ENCODE data around the gene GLIPR1L1.
A peak's percentile ranks its signal among the peaks of the same experiment; 100 is the strongest.

GLIPR1L1 gene

DNA sequence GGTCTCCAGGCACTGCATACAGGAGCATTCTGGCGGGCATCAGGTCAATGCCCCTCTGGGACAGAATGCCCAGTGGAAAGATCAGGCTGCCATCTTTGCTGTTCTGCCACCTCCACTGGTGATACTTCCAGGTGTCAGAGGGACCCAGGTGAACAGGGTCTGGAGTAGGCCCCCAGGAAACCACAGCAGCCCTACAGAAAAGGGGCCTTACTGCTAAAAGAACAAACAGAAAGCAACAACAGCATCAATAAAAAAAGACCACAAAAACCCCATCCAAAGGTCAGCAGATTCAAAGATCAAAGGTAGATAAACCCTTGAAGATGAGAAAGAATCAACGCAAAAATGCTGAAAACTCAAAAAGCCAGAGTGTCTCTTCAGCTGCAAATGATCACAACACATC, 15.9 kb downstream of the GLIPR1L1 start:
- no peak for DNase-seq (ENCODE audit: low read depth)

DNA sequence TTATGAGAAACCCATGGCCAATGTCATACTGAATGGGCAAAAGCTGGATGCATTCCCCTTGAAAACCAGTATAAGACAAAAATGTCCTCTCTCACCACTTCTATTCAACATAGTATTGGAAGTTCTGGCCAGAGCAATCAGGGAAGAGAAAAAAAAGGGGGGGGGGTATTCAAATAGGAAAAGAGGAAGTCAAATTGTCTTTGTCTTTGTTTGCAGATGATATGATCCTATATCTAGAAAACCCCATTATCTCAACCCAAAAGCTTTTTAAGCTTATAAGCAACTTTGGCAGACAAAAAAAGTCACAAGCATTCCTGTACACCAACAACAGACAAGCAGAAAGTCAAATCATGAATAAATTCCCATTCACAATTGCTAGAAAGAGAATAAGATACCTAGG, 19.5 kb downstream of the GLIPR1L1 start:
- no peak for DNase-seq (ENCODE audit: low read depth)

DNA sequence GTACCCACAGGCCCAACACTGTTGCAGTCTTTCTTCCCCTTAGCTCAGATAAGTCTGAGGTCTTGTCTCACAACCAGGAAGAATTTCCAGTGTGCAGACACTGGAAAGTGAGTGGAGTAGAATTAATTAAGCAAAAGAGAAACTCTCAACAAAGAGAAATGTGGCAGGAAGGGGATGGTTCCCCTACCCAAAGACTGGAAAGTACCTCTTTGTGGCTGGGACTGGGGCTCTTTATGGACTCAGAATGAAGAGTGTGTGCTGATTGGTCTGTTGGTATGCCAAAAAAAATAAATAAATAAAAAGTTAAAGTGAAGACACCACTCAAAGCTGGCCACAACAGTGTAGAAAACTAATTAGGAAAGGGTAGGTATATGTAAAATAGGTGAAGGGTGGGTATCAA, 26.4 kb downstream of the GLIPR1L1 start:
- DNase-seq (ENCODE audit: low read depth) = no peak

DNA sequence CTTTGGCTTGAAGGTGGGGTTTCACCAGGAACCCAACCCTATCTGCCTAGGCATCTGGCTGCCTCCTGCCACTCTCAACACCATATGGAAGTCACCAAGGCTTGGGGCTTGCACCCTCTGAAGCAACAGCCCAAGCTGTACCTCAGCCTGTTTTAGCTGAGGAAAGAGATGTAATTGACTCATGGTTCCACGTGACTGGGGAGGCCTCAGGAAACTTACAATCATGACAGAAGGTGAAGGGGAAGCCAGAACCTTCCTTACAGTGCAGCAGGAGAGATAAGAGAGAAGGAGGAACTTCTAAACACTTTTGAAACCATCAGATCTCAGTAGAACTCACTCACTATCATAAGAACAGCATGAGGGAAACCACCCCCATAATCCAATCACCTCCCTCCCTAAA, 26.9 kb downstream of the GLIPR1L1 start:
- no peak for DNase-seq (ENCODE audit: low read depth)

DNA sequence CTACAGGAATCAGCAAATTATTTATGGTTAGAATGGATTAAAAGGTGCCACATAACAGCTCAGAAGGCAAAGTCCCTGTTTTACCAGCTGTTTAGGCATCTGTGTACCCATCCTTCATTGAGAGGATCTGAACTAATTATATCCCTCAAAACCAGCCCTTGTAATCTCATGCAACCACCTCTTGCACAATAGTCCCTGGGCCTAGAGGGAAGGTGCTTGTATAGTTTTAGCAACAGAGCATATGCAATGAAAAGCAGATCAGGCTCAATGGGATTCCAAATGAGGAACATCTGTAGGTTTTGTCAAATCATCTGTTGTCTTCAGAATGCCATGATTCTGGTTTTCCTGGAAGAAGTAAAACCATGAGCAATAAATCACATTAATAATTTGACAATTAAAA, 30.4 kb downstream of the GLIPR1L1 start:
- DNase-seq (ENCODE audit: low read depth) = no peak

DNA sequence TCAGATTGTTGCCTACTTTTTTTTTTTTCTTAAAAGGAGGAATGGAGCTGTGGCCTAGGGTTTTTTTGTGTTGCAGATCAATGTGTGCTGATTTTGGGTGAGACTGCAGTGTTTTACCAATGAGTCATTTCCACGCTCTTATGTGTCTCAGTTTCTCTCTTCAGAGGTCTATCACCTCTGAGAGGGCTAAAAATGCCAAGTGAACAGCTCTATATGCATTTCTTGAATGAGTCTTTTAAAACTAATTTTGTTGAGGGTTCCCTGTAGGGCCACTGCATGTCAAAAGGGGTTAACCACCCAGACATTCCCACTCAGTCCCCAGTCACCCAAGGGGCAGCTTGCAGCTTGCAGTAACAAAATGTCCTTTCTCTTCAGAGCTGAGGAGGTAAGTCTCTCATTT, 32.2 kb downstream of the GLIPR1L1 start:
- no peak for DNase-seq (ENCODE audit: low read depth)

DNA sequence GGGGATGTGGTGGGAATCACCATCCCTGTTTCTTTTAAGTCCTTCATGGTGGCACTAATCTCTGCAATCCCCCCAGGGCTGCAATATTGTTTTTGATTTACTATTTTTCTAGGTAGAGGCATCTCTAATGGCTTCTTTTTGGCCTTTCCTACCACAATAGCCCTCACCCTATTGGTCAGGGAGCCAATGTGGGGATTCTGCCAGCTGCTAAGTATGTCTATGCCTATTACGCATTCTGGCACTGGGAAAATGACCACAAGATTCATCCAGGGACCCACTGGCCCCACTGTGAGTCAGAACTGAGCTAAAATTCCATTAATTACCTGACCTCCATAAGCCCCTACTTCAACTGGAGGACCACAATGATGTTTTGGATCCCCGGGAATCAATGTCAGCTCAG, 40.5 kb downstream of the GLIPR1L1 start:
- no peak for DNase-seq (ENCODE audit: low read depth)

DNA sequence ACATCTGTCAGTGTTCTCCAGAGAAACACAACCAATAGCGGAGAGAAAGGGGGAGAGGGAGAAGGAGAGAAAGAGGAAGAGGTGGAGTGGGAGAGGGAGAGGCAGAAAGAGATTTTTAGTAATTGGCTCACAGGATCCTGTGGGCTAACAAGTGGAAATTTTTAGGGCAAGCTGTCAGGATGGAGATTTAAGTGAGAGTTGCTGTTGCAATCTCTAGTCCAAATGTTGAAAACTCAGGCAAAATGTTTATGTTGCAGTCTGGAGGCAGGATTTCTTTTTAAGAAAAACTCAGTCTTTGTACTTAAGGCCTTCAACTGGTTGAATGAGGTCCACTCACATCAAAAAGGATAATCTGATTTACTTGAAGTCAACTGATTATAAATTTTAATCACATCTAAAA, 43.9 kb downstream of the GLIPR1L1 start:
- no peak for DNase-seq (ENCODE audit: low read depth)

DNA sequence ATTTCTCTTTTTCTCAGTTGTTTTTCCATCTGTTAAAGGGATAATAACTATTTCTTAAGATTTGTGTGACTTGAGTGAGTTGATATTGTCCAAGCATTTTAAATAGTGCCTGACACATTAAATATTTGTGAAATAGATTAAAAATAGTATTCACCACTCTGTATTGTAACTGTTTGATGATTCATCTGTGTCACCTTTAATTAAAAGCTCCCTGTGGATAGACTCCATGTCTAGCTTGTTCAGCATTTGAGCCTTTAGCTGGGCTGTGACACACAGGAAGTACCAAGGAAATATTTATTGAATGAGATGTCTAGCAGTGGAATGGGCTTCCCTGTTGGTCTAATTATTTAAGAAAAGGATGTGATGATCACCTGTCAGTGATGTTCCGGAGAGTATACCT, 54.6 kb downstream of the GLIPR1L1 start:
- no peak for DNase-seq (ENCODE audit: low read depth)

DNA sequence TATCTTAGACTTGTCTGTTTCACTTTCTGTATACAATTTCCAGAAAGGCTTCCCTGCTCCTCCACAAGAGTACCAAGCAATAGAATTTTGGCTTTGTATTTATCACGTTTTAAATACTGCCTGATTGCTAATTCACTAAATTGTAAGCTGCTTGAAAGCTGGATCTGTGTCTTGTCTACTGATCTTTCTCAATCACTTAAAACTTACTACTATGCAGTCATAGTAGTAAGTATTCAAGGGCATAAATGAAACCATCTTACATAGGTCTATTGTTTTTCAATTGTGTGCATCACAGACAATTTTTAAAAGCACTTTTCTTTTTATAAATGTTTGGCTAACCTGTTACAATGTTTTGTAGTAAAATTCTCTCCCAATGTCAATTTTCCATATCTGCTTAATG, 55.2 kb downstream of the GLIPR1L1 start:
- DNase-seq (ENCODE audit: low read depth) = no peak

DNA sequence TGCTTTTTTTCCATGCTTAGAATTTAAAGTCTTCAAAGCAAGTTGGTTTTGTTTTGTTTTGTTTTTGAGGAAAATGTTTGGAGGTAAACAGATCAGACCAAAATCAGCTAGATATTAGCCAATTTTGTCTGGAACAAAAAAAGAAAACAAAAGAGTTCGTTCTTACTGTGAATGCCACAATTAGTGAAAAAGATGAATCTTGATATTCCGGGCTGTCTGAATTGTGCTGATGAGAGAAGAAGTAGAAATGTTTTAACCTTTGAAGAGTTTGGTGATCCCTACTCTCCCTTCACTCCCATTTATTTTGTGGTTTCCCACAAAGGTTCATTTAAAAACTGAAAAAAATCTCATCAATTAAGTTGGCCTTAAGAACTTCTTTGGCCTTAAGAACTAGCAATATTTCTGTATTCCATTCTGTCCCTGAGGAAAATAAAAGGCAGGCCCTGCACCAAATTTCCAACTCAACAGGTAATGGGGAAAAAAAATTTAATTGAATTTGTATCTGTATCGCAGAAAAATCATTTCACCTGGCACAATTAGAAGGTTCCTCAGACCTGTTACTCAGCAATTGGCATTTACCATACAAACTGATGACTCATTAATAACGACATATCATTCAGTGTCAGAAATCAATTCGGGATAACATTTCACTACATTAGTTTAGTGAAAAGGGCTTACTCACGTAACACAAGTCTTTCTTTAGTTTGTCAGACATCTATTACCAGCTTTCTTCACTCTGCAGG, 55.9 kb downstream of the GLIPR1L1 start:
- no peak for DNase-seq (ENCODE audit: low read depth)

DNA sequence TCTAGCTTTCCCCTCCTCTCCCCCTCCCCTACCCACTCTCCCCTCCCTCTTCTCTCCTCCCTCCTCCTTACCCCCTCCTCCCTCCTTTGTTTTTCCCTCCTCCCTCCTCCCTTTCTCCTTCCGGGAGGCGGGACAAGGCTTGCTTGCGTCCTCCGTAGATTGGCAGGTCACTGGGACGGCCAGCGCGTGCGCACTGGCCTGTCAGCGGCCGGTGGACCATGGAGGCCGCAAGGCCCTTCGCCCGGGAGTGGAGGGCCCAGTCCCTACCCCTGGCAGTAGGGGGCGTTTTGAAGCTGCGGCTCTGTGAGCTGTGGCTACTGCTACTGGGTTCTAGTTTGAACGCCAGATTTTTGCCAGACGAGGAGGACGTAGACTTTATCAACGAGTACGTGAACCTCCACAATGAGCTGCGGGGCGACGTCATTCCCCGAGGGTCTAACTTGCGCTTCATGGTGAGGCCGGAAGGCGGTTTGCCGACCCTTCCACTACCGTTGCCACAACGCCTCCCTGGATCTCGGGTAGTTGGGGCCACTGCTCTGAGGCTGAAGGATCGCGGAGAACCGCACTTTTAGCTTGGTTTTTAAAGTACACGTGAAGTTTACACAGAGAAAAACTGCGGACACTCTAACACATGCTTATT, 56.5 kb downstream of the GLIPR1L1 start, which contains the start of gene GLIPR1L2:
TSS of gene GLIPR1L2 (plus strand) at position 191 of the 640 bp plus-strand sequence. CDS start at position 219, 28 bp downstream.
- peak; percentile 79 for DNase-seq (ENCODE audit: low read depth)

DNA sequence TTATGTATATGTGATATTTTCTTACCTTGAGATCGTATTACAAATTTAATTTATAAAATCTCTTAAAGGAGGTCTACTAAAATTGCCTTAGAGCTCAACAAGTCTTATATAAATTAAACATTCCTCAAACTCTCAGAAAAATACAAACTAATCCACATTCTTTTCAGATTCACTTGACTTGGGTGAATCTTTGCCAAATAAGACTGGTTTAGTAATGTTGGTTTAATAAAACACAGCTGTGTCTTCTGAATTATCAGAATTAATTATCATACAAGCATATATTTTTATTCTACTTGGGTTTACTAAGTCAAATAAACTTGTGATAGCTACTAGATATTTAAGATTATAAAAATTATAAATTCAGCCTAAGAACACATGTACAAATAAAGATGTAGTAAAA, 69.8 kb downstream of the GLIPR1L1 start:
- no peak for DNase-seq (ENCODE audit: low read depth)

DNA sequence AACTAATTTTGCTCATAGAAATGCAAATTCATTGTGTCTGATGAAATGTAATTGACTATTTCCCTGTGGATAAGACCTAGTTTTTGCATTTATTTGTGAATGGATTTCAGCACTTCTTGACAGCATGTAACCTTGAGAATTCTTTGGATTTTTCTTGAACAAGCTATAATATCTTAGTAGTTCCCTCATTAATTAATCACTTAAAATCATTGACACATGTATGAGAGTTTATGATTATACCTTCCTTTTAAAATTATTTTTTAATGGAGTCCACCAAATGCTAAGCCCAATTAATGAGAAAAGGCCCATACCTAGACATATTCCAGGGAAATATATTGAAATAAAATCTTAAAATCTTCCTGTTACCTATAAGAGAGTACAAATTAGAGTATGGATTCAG, 73.2 kb downstream of the GLIPR1L1 start:
- no peak for DNase-seq (ENCODE audit: low read depth)

DNA sequence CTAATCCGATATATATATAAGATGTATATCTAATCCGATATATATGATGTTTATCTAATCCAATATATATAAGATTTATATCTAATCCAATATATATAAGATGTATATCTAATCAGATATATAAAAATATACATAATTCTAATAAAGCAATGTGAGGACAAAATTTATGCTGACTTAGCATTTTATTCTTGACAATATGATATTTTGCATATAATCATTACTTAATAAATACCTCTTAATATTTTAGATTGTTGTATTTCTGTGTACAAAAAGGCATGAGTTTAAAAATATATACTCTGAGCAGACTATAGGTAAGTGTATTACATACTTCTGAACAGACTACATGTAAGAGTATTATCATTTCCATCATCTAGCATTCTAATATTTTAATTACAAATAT, 75.4 kb downstream of the GLIPR1L1 start:
- DNase-seq (ENCODE audit: low read depth) = no peak

DNA sequence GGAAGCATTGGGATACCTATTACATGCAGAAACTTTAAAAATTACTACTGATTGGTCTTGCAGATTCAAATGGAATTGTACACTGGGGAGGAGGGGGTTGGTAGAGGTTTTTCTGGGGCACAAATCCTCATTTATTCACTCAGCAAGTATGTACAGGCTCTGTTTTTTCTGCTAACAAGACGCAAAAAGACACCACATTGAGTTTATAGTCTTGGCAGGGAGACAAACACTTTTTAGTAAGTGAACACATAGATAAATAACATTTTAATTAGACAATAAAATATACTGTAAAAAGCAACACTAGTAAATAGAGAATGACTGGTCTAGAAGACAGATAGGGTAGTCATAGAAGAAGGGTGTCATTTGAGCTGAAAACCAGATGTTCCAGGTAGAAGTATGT, 80.2 kb downstream of the GLIPR1L1 start:
- DNase-seq (ENCODE audit: low read depth) = no peak

DNA sequence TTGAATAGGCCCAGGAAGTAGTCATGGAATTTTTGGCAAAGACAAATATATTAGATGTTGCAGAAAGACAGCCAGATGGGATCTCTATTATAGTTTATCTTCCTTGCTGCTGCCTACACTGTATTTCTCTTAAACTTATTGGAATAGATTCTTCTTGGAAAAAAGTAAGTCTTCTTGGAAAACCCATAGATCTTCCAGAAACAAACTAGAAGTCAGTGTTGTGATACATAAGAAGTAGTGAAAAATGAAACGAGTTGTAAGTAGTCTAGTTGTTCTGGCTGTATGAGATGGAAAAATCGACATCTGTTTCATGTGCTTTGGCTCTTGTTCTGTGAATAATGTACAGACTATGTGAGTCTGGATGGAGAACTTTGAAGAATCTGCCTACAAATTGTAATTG, 85.4 kb downstream of the GLIPR1L1 start:
- no peak for DNase-seq (ENCODE audit: low read depth)

Measured in activated T-cell treated with anti-CD3 and anti-CD28 coated beads for 1 hour (primary cell).